IPS DF 19.7 (cell line): ENCODE data around the gene BPIFB1.

Experiments used
- DNase-seq: peaks from one replicate; pipeline ENCODE4 v3.0.0-alpha.2; 2013; ENCODE audit warnings: low read depth, low spot score

The BPIFB1 gene

DNA sequence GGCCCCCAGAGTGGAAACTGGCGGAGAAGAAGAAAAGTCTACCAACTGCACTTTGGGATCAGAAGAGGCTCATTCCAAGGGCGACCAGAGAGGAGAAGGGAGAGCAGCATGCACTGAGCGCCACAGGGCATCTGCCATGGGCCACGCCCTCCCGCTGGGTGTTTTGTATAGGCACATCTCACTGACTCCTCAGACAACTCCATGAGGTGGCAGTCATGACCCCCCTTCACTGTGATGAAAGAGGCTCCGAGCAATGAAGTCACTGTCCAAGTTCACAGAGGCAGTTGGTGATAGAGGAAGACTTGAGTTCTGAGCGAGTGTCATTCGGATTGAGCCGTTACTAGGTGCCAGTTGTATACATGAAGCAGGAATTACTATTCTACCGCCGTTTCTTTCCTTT is 15.4 kb downstream of the BPIFB1 start:
- DNase-seq, result no peak

DNA sequence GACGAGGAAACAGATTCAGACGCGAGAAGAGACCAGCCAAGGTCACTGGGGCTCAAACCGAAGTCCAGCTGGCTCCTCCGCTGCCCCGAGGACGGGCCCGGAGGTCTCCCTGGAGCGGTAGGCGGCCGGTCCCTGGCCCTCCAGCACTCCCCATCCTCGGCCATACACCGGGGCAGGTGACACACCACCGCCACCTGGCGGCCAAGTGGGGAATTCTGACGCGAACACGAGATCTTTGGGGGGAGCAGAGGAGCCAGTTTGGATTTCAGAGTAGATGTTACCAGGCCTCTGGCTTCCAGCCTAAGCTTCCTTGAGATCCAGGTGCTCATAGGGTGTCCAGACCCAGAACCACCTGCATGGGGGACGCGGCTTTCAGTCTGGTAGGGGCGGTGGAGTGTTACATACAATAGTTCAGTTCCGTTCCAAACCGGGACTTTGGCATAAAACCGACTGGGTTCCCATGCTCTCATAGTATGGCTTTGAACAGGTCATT is 16.1 kb downstream of the BPIFB1 start:
- no peak for DNase-seq

DNA sequence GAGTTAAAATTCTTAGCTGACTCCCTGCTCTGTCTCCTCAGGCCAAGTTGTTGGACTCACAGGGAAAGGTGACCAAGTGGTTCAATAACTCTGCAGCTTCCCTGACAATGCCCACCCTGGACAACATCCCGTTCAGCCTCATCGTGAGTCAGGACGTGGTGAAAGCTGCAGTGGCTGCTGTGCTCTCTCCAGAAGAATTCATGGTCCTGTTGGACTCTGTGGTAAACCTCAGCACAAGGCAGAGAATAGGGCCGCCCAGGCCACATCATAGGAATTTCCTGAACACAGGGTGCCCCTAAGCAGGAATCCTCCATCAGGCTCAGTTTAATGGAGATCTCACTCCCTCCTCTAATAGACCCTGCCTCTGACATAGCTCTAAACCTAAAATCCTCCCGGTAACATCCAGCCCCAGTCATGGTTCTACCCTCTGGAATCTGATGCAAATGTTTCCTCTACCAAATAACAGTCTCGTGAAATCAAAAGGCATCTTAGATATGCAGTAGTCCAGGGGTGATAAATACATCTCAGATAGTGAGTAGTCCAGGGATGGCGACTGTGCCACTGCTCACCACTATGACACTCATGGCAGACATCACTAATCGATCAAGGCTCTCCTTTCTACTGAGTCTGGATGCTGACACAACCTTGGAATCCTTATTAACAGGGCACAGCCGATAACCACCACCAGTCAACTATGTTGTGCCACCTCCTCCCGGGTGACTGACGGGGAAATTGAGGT is 18.3 kb downstream of the BPIFB1 start:
- no peak for DNase-seq

DNA sequence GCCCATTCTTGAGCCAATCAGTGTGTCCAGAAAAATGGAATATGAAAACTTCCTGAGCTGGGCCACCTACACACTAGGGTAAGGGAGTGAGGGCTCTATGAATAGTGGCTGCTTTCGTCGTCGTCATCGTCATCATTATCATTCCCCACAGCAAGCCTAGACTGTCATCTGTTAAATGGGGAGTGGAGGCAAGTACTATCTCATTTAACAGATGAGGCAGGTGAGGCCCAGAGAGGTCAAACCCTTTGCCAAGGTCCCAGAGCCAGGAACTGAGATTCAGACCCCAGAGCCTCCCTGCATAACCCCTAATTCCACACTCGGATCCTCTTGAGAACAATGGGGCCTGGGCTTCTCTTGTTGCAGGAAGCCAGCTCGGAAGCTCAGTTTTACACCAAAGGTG is 20.6 kb downstream of the BPIFB1 start:
- DNase-seq, result no peak

DNA sequence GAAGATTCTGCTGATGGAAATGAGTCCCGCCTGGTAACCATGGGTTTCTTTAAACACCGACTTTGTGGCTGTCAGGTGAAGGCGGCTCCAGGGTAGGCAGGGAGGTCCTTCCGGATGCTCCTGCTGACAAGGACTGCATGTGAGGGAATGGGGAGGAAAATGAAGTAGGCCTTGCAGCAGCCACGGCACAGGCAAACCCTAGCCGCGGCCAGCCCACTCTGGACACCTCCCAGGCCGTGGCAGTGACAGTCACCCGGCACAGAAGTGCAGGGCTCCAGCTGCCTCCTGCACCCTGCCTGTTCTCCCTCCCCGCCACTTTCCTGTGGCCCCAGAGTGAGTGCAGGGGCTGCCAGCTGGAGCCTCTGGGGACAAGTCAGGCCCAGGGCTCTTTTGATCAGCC is 21.0 kb downstream of the BPIFB1 start:
- no peak for DNase-seq

DNA sequence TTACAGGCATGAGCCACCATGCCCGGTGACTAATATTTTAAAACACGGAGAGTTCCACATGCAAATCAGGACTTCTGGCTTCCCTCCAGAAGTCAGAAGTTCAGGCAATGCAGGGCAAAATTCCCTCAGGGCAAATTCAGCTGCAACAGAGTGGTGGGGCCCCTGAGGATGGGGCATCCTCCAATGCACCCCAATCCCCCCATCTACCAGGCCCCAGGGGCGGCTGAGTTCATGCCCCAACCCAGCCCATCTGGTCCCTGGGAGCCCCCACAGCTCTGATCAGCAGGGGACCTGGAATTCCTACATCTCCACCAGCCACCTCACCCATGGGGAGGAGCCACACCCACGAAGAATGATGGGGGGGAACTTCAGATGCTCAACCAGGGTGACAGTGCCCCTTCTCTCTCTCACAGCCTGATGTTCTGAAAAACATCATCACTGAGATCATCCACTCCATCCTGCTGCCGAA is 22.6 kb downstream of the BPIFB1 start:
- DNase-seq, result no peak

DNA sequence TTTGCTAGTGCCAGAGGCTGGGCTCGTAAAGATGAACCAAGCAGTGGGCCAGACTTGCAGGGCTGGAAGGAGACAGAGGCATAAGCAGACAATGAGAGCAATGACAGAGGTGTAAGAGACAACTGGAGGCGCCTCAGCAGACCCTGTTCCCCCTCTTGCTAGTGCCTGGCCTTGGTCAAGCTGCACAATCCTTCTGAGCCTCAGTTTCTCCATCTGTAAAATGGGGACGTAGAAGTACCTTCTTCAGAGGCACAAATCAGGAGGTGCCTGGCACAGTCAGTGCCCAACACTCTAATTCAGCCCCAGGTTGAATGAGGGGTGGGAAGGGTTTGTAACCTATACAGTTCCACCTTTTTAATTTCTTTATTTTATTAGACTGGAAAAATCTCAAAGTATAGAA is 23.2 kb downstream of the BPIFB1 start:
- no peak for DNase-seq

DNA sequence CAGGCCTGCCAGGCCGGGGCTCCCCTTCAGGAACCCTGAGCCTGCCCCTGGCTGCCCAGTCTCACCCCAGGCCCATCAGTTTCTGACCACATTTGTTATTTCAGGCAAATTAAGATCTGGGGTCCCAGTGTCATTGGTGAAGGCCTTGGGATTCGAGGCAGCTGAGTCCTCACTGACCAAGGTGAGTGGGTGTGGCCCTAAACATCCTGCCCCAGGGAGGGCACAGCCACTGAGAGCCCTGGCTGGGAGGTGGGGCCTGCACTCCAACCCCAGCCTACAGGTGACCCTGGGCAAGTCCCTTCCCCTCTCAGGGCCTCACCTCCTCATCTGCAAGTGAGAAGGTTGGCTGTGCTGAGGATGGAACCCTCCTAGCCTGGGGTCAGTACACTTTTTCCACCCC is 23.8 kb downstream of the BPIFB1 start:
- DNase-seq, result no peak

DNA sequence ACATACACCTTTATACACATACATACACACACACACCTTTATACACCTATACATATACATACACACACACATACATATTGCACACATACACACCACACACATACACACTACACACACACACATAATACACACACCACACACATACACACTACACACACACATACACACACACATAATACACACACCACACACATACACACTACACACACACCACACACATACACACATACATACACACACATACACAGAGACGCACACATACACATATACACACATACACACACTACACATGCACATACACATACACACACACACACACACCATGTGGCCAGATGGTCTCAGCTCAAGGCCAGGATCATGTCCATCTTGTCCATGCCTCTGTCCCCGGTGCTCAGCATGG is 25.7 kb downstream of the BPIFB1 start:
- no peak for DNase-seq

DNA sequence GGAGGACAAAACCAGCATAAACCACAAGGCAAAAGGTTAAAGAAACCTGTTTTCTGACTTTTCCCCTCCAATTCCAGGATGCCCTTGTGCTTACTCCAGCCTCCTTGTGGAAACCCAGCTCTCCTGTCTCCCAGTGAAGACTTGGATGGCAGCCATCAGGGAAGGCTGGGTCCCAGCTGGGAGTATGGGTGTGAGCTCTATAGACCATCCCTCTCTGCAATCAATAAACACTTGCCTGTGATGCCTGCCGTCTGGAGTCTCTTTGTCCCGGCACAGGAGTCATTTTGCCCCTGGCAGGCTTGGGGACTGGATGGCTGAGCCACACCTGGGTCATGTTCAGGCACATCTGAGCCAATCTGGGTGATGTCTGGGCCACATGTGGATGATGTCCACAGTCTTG is 26.6 kb downstream of the BPIFB1 start:
- DNase-seq, result no peak

DNA sequence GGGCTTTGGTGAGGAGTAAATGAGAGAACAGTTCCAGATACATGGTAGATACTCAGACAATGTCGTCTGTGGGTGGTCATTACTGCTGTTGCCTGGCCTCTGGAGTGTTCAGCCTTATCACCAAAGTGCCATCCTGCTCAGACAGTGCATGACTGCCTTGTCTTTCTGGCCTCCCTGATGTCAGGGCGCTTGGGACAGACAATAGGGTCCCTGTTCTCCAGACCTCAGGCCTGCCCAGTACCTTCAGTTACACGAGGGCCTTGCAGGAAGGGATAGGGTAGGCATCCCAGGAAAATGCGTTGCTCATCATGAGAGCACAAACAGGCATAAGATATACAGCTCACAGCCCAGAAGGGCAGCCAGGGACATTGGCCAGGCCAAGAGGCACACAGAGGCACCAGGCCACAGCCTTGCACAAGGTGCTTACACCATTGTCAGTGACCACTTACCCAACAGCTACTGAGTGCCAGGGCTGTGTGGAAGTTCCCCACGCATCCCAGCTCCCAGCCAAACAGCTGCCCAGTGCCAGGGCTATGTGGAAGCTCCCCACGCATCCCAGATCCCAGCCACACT is 27.4 kb downstream of the BPIFB1 start:
- no peak for DNase-seq

DNA sequence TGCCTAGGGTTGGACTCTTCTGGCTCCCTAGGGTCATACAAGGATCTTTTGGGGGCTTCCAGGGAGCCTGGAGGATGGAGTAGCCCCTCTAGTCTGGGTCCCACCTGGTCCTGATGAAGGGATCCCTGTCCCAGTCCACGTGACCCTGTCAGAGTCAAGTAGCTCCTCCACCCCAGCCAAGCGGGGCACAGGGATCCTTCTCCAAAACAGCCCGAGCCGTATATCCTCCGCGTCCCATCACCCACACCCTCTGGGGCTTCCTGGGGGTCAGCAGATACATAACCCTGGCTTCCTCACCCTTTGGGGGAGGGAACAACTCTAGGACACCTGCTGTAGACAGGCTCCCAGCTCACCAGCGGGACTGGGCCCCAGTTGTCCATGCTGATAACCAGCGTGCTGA is 28.0 kb downstream of the BPIFB1 start:
- no peak for DNase-seq

DNA sequence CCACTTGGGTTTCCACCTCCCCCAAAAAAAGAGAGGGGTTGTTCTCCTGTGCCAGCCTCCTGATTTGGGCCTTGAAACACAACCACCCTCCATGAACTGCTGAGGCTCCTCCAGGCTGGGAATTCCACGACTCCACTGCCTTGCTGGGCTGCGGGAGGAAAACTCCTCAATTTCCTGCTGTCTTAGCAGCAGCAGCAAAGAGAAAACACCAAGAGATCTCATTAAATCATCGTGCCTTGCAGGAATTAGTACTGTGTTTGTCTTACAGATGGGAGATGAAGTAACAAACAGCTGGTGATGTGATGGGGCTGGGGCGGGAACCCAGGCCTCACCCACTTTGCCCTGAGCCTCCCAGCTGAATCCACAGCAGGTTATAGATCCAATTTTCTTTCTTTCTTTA is 29.0 kb downstream of the BPIFB1 start:
- DNase-seq, result no peak

DNA sequence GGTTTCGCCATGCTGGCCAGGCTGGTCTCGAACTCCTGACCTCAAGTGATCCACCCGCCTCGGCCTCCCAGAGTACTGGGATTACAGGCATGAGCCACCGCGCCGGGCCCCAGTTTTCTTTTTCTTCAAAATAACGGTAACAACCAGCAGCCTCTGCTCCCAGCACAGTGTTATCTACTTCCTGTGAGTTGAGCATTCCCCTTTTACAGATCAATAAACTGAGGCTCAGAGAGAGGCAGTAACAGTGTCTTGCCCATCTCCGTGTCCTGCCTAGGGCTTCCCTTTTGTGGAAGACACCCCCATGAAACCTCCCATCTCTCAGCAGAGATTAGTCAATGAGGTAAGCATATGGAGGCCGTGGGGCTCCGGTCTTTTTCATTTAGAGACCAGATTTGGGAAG is 29.6 kb downstream of the BPIFB1 start:
- DNase-seq, result no peak

DNA sequence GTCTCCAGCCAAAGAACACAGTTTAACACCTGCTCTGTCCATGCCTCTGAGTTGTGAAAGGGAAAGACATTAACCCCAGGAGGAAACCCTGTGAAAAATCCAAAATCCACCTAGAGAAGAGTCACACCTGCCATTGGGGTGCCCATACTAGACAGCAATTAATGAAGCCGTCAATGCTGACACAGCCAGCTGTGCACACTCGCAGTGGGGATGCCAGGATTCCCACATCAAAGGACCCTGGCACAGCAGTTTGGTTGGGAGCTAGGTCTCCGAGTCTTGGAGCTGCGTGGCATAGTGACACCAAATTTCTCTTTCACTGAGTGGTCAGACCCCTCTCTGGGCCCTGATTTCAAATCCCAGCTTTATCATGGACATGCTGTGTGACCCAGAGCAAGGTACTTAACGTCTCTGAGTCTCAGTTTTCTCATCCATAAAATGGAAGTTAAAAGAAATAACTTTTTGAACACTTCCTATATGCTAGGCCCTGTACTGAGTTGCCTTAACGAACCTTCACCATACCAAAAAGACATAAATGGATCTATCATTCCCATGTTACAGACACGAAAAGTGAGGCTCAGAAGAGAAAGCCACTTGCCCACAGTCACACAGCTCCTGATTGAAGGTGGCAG is 30.8 kb downstream of the BPIFB1 start:
- no peak for DNase-seq

DNA sequence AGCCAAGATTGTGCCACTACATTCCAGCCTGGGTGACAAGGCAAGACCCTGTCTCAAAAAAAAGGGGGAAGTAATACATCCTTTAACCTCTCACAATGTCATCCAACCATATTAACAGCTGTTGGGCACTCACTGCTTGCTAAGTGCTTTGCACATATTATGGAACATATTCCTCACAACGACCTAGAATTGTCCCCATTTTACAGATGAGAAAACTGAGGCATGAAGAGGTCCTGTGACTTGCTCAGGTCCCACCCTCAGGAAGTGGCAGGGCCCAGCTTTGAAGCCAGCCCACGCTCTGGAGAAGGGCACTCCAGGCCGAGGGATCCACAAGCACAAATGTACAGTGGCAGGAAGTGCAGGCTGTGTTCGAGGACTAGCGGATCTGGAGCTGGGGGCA is 33.3 kb downstream of the BPIFB1 start:
- no peak for DNase-seq

DNA sequence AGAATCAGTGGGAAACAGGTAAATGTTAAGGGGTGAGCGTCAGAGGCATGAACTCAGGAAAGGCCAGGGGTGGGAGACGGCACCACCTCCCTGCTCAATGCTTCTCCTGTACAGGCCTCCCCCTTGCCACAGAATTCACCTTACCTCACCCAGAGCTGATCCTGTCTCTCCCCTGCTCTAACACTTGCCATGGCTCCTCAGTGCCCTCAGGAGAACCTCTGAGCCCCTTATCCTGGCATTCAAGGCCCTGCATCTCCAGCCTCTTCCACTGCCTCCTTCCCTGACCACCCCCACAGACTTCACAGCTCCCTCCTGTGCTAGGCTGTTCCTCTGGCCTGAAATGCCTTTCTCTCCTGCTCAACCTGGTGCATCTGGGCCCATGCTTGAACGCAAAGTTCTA is 33.9 kb downstream of the BPIFB1 start:
- DNase-seq, result no peak

DNA sequence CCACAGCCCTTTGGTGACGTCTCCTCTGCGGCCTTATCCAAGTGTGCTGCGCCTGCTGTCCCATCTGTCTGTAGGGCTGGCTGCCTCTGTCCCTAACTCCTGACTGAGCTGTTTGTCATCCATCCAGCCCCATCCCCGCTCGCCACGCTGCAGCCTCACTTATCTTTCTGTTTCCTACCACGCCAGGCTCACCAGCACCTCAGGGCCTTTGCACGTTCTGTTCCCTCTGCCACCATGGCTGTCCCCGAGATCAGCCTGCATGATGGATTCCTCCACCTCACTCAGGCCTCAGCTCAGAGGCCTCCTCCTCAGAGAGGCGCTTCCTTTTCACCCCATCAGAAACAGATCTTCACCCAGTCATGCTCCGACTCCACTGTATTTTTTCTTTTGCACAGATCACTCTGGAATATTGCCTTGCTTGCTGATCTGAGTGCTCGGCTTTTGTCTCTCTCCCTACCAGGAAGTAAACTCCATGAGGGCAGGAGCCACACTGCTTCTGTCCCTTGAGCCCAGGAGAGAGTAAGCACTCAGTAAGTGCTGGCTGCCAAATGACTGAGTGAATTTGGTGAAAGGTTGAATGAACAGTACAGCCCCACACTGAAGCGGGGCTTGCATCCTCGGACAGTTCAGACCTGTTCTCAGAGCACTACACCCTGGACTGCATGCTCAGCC is 34.5 kb downstream of the BPIFB1 start:
- DNase-seq, result no peak

DNA sequence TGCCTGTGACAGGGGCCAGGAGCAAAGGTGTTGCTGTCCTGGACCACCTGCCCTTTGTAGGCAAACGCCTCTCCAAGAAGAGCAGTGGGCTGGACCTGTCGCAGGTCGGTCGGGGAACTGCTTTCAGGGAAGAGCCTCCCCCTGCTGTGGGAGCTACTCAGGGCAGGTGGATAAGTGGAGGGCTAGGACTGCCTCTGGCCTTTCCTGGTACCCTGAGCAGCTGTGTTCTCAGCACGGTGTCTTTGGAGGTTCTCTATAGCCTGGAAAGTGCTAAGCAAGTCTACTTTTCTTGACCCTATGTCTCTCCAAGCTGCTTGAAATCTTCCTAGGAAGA is 35.0 kb downstream of the BPIFB1 start:
- no peak for DNase-seq

DNA sequence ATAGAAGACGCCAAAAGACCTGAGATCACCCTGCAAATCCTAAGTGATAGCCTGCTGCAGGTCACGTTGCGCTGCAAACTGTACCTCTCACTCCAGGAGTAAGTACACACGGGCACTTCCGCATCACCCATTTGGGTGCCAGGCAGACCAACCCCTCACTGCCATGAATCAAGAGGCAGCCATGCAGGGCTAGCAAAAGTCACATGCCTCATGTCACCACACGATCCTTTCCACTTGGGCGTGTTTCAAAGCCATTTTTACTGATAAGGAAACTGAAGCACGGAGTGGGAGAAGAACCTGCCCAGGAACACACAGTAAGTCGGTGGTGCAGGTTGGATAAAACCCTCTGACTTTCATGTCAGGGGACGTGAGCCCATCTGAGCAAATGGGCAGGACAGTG is 37.0 kb downstream of the BPIFB1 start:
- no peak for DNase-seq

DNA sequence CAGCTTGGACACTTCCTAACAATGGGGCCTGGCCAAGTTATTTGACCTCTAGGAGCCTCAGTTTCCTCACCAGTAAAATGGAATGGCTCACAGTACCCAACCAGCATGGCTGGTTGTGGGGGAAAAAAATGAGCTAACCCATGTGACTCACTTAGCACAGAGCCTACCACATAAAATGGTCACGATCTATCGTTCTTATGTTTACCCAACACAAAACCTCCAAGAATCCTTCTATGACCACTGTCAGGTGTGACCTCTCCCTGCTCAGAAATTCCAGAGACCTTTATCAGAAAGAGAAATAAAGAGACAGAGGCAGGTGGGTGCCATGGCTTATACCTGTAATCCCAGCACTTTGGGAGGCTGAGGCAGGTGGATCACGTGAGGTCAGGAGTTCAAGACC is 39.4 kb downstream of the BPIFB1 start:
- no peak for DNase-seq

DNA sequence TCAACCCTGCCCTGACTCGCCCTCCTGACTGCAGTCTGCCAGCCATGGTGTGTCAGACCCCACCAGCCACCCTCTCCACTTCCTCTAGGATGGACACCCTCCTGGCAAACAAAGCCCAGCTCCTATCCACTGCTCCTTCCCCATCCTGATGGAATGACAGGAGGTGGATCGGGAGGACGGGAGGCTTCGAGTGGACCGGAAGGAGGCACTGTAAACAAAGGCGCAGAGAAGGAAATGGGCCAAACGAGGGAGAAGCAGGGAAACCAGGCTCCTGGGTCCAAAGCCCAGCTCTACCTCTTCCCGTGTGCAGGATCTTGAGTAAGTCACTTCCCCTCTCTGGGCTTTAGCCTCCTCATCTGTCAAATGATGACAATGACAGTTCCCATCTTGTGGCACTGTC is 40.2 kb downstream of the BPIFB1 start:
- DNase-seq, result no peak

DNA sequence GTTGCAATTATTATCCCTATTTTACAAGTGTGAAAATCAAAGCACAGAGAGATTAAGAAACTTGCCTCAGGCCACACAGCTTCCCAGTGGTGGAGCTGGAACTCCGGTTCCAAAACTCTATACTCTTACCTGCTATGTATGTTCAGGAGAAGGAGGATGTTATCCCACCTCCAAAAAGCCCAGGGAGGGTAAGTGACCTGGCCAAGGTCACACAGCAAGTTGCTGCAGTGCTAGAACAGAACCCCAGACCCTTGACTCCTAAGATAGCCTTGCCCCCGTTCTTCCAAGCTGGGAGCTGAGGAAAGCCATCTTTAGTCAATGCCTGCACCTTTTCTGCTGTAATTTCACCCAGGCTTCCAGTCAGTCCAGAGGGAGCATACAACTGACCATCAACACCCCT is 42.3 kb downstream of the BPIFB1 start:
- DNase-seq, result no peak
